Spinal cord (tissue), 10 donors: Measurements from ENCODE around the gene PCSK5. TPM values are rescaled to one million over a fixed set of nuclear protein-coding genes. Genes with fewer than 3 reads are reported as not detected.
"Not testable (repeated sequence)": the region's sequence is repeated elsewhere in the genome, so short reads cannot be mapped to it uniquely, and the experiment has no call there.

ENCODE experiments used
- DNase-seq, 6 donors: peaks; one replicate each; pipeline versions ENCODE4 v3.0.0 to v3.0.0-alpha.2; 2013 to 2015; ENCODE audit warnings: low spot score in 6 of 6, low read depth in 4 of 6
- H3K27ac ChIP-seq: one replicate; pipeline ENCODE4 v1.5.1; 2013; ENCODE audit warnings: low read depth, low read length, control low read depth
- H3K27me3 ChIP-seq: one replicate; pipeline ENCODE4 v1.6.1; 2013; ENCODE audit warnings: low read length; ENCODE audit not compliant: control insufficient read depth, insufficient read depth
- H3K36me3 ChIP-seq: one replicate; pipeline ENCODE4 v1.6.1; 2013; ENCODE audit warnings: low read length; ENCODE audit not compliant: control insufficient read depth, insufficient read depth
- H3K4me1 ChIP-seq: one replicate; pipeline ENCODE4 v1.6.1; 2013; ENCODE audit warnings: low read length; ENCODE audit not compliant: control insufficient read depth, insufficient read depth
- H3K4me3 ChIP-seq: one replicate; pipeline ENCODE4 v1.5.1; 2013; ENCODE audit warnings: low read depth, low read length, control low read depth
- H3K9me3 ChIP-seq: one replicate; pipeline ENCODE4 v1.6.1; 2013; ENCODE audit warnings: low read length; ENCODE audit not compliant: control insufficient read depth, insufficient read depth
- WGBS: methylation state at CpG from one replicate; pipeline ENCODE4 v1.1.5; 2013; ENCODE audit warnings: missing lambda C conversion rate; ENCODE audit not compliant: insufficient coverage; 5-methylcytosine and 5-hydroxymethylcytosine counted together
- polyA plus RNA-seq, 2 donors: library from polyadenylated mRNA; unstranded; fragments of 120-200 nt; gene quantifications; one replicate each; pipeline ENCODE4 v1.2.1, GENCODE V29; 2013; ENCODE audit not compliant: insufficient read length in 2 of 2
- total RNA-seq, 2 donors: library from RNA; depleted of rRNA in 1 of 2; stranded (reverse); fragments of 120-200 nt in 1 of 2; fragments of >200 nt in 1 of 2; gene quantifications; one replicate each; pipeline versions ENCODE4 v1.2.3 to v1.2.4, GENCODE V29; 2013 to 2014
- donor health status: healthy.

The PCSK5 gene
- total and polyA plus RNA-seq, 4 donors, result 8.8 to 15.6 (median 12.5) TPM

DNA sequence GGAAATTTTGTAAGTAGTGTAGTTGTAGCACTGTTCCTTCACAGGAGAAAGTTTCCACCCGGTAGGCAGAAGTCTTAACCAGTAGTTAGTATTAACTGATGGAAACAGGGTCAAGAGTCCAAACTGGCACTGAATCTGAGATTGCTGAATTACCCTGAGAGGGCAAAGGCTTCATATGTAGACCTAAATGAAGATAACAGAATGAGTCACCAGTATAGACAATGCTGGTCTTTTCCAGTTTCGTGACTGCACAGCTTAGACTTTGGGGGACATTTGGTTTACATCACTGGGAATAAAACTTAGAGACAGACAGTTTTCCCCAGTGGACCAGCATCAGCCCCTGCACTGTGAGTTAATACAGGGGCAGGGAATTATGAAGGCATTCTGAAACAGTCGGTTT, 60.5 kb downstream of the PCSK5 start:
- Histone ChIP-seq H3K9me3 (no peaks in the 10 kb centered on the region), H3K27ac (no peak overlapping the region), H3K4me1 (no peaks in the 10 kb centered on the region), H3K27me3 (no peaks in the 10 kb centered on the region), H3K36me3 (no peaks in the 10 kb centered on the region), H3K4me3 (no peak overlapping the region)
- no peak for DNase-seq
- 91% methylated on average over 3 of the region's 3 CpGs for WGBS

GRCh38 chr9:75953218-75953617, 62.7 kb downstream of the PCSK5 start:
- Histone ChIP-seq H3K9me3 (no peaks in the 10 kb centered on the region), H3K4me1 (no peaks in the 10 kb centered on the region), H3K27me3 (no peaks in the 10 kb centered on the region), H3K36me3 (no peaks in the 10 kb centered on the region), H3K4me3 (no peak overlapping the region), H3K27ac (no peak overlapping the region)
- DNase-seq, result no peak
- WGBS, result no CpG with 5 or more reads among the region's 2 CpGs

DNA sequence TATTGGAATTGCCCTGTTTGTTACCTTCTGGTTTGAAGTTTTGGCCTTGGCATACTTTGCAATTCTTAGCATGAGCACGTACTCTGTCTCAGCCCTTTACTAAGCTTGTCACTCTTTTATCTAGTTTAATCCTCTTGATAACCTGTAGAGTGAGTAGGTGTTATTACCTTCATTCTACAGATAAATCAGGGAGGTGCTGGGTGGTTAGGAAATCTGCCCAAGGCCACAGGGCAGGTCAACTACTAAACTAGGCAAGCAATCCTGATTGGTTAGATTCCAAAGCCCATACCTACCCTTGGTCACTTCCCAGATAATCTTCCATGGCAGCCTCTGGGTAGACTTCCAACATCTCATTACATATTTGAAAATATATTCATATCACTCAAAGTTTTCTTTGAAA, 65.7 kb downstream of the PCSK5 start:
- H3K36me3 ChIP-seq, result no peaks in the 10 kb centered on the region
- no peak overlapping the region for H3K27ac ChIP-seq
- no peaks in the 10 kb centered on the region for H3K27me3 ChIP-seq
- H3K4me1 ChIP-seq, result no peaks in the 10 kb centered on the region
- WGBS, result no CpG with 5 or more reads among the region's 1 CpG
- DNase-seq, result no peak
- no peak overlapping the region for H3K4me3 ChIP-seq
- no peaks in the 10 kb centered on the region for H3K9me3 ChIP-seq

GRCh38 chr9:75957116-75957515, 66.6 kb downstream of the PCSK5 start:
- no peak for DNase-seq
- H3K27ac ChIP-seq, result no peak overlapping the region
- no peak overlapping the region for H3K4me3 ChIP-seq
- no peaks in the 10 kb centered on the region for H3K36me3 ChIP-seq
- WGBS, result 55% methylated on average over 1 of the region's 3 CpGs
- peaks cover 3% of the 10 kb centered on the region for H3K4me1 ChIP-seq
- no peaks in the 10 kb centered on the region for H3K9me3 ChIP-seq
- H3K27me3 ChIP-seq, result no peaks in the 10 kb centered on the region

DNA sequence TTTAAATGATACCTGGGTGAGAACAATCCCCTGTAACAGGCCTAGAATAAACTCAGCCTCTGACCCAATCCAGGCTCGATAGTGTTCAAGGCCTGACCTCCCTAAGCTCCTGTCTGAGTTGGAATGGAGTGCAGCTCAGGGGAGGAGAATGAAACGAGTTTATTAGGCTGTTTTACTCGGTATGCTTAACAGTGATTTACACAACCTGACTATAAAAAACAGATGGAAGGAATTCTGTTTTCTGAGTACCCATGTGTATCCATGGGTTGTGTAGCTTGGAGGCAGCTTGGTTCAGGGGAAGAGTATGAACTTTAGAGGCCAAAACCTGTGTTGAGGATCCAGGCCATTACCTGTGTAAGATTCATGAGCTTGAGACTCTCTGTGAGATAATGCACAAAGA, 67.8 kb downstream of the PCSK5 start:
- no peak overlapping the region for H3K27ac ChIP-seq
- DNase-seq, result no peak
- no peaks in the 10 kb centered on the region for H3K36me3 ChIP-seq
- no CpG with 5 or more reads among the region's 3 CpGs for WGBS
- H3K9me3 ChIP-seq, result no peaks in the 10 kb centered on the region
- H3K4me1 ChIP-seq, result peaks cover 9% of the 10 kb centered on the region
- no peaks in the 10 kb centered on the region for H3K27me3 ChIP-seq
- no peak overlapping the region for H3K4me3 ChIP-seq

DNA sequence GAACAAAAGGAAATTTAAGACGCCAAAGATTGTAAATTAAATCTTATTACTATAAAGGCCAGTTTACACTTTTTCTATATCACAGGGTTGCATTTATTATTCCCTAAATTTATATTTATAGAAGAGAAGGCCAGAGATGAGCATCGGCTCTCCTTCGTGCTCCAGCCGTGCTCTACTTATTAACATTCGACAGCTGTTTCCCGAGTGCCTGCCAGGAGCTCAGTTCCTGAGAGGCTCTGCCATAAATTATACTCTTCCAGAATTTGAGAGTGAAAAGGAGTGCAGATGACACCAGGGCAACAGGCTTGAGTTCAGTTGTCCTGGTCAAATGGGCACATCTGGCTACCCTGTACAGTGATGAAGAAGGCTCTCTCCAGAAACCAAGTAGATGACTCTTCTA, 70.1 kb downstream of the PCSK5 start:
- no peaks in the 10 kb centered on the region for H3K36me3 ChIP-seq
- no CpG with 5 or more reads among the region's 6 CpGs for WGBS
- H3K4me3 ChIP-seq, result no peak overlapping the region
- peaks cover 9% of the 10 kb centered on the region for H3K4me1 ChIP-seq
- DNase-seq, result peak in 4 of 6 donors; percentile 29 to 69 (median 49)
- no peaks in the 10 kb centered on the region for H3K27me3 ChIP-seq
- H3K9me3 ChIP-seq, result no peaks in the 10 kb centered on the region
- no peak overlapping the region for H3K27ac ChIP-seq

DNA sequence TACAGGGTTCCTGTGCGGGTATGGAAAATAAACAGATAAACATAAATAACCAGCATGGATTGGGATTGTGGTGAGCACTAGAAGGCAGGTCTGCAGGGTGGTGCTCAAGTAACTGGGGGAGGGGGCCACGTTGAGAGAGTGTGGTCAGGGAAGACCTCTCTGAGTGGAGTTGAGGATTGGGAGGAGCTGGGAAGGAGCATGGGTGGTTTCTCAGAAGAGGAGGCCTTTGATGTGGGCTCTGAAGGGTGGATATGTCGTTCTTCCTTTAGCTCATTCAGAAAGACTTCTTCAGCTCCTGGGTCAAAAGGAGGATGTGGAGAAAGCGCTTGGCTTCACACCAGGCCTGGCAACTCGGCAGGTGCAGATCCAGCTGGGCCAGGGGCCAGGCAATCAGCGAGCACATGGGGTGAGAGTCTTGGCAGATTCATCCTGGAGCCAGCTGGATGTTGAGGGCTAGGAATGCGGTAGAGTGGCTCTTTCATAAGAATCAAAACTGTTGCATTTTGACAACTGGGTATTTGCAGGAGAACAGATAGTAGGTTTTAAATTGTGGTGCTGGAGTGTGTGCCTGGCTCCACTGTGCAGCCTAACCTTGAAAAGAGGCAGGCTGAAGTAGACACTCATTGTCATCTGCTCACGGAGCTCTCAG, 71.7 kb downstream of the PCSK5 start:
- Histone ChIP-seq H3K27me3 (no peaks in the 10 kb centered on the region), H3K36me3 (no peaks in the 10 kb centered on the region), H3K4me3 (no peak overlapping the region), H3K4me1 (peaks cover 9% of the 10 kb centered on the region), H3K9me3 (no peaks in the 10 kb centered on the region), H3K27ac (no peak overlapping the region)
- 41% methylated on average over 7 of the region's 8 CpGs for WGBS
- DNase-seq, result peak in 2 of 6 donors; percentile 16 to 66

GRCh38 chr9:75962662-75963036, 72.2 kb downstream of the PCSK5 start:
- Histone ChIP-seq H3K36me3 (no peaks in the 10 kb centered on the region), H3K27me3 (no peaks in the 10 kb centered on the region), H3K4me3 (no peak overlapping the region), H3K4me1 (peaks cover 9% of the 10 kb centered on the region), H3K9me3 (no peaks in the 10 kb centered on the region), H3K27ac (no peak overlapping the region)
- no peak for DNase-seq
- 90% methylated on average over 3 of the region's 4 CpGs for WGBS

DNA sequence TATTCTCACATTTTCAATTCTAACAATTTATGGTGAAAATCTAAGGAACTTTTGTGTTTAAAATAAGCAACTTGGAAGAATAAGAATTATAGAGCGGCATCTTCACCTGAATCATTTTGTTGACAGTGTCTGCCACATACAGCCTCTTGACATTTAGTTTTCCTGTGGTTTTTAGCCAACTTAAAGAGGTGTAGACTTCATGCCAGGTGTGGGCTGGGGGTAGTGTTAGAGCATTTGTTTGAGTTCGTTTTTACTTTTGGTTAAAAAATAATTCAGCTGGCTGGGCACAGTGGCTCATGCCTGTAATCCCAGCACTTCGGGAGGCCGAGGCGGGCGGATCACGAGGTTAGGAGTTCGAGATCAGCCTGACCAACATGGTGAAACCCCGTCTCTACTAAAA, 72.8 kb downstream of the PCSK5 start:
- not testable (repeated sequence) for H3K36me3 ChIP-seq, H3K4me3 ChIP-seq, H3K4me1 ChIP-seq, H3K9me3 ChIP-seq, H3K27ac ChIP-seq, DNase-seq, H3K27me3 ChIP-seq
- WGBS, result no CpG with 5 or more reads among the region's 9 CpGs

DNA sequence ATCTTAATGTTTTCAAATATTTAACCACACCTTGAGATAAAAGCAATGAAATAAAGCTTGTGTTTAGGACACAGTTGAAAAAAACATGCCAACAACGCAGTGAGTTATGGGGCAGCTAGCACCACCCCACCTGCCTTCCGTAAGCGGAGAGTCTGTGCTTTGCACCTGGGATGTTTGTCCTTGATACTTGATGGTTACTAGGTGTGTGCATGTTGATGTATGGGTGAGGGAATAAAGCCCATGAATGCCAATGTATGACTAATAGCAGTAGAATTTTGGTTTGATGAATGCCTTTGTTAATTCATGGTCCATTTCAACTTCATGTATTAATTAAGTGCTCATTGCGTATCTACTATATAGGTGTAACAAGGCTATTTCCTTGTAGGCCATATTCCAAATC, 74.0 kb downstream of the PCSK5 start:
- Histone ChIP-seq H3K27me3 (no peaks in the 10 kb centered on the region), H3K36me3 (no peaks in the 10 kb centered on the region), H3K27ac (no peak overlapping the region), H3K9me3 (no peaks in the 10 kb centered on the region), H3K4me1 (peaks cover 9% of the 10 kb centered on the region), H3K4me3 (no peak overlapping the region)
- 77% methylated on average over 2 of the region's 4 CpGs for WGBS
- no peak for DNase-seq
